SK-N-SH (cell line): ENCODE measurements around the gene RET.

ENCODE experiments used
- CTCF ChIP-seq: fragments of 200-600 bp; sonication (generic); IDR thresholded peaks from 2 replicates; pipeline ENCODE4 v1.6.1; 2017; ENCODE audit warnings: antibody characterized with exemption, mild to moderate bottlenecking, moderate library complexity
- EZH2phosphoT487 ChIP-seq: fragments of 200-600 bp; sonication (generic); IDR thresholded peaks from 2 replicates; pipeline ENCODE4 v1.6.1; 2017; ENCODE audit warnings: low read depth, mixed run types, mild to moderate bottlenecking, antibody characterized with exemption, moderate library complexity, borderline replicate concordance
- FOXM1 ChIP-seq: IDR thresholded peaks from 2 replicates; pipeline ENCODE4 v1.4.0; 2012; ENCODE audit warnings: low read depth, mild to moderate bottlenecking
- GABPA ChIP-seq: IDR thresholded peaks from 2 replicates; pipeline ENCODE4 v1.4.0; 2012; ENCODE audit warnings: low read depth, mild to moderate bottlenecking
- IRF3 ChIP-seq: fragments of 150-350 bp; IDR thresholded peaks from 2 replicates; pipeline ENCODE4 v1.6.1; 2016; ENCODE audit warnings: mild to moderate bottlenecking, low read depth, low read length
- MAX ChIP-seq: IDR thresholded peaks from 2 replicates; pipeline ENCODE4 v1.4.0; 2012; ENCODE audit warnings: low read depth
- MXI1 ChIP-seq: IDR thresholded peaks from 2 replicates; pipeline ENCODE4 v1.6.1; 2012; ENCODE audit warnings: mild to moderate bottlenecking, low read depth, low read length, improper control_type of control experiment
- POLR2AphosphoS5 ChIP-seq: IDR thresholded peaks from 2 replicates; pipeline ENCODE4 v1.6.1; 2012; ENCODE audit warnings: low read depth, low read length
- SIN3A ChIP-seq: IDR thresholded peaks from 2 replicates; pipeline ENCODE4 v1.6.1; 2012; ENCODE audit warnings: low read depth, mild to moderate bottlenecking, low read length, moderate library complexity, borderline replicate concordance
- TAF1 ChIP-seq: IDR thresholded peaks from 2 replicates; pipeline ENCODE4 v1.6.1; 2012; ENCODE audit warnings: low read depth, mild to moderate bottlenecking, low read length, moderate library complexity, borderline replicate concordance
- TCF12 ChIP-seq: IDR thresholded peaks from 2 replicates; pipeline ENCODE4 v1.4.0; 2012
- USF2 ChIP-seq: fragments of 150-350 bp; IDR thresholded peaks from 2 replicates; pipeline ENCODE4 v1.6.1; 2017; ENCODE audit warnings: antibody characterized with exemption, low read length, low read depth, borderline replicate concordance

- no peak for TF ChIP-seq MXI1
- no peak for TF ChIP-seq EZH2phosphoT487
- TF ChIP-seq CTCF, result no peak
- no peak for TF ChIP-seq SIN3A
- TF ChIP-seq TAF1, result no peak
- no peak for TF ChIP-seq IRF3
- no peak for TF ChIP-seq MAX
- TF ChIP-seq POLR2AphosphoS5, result no peak
- no peak for TF ChIP-seq USF2
- no peak for TF ChIP-seq GABPA
- no peak for TF ChIP-seq TCF12
- TF ChIP-seq FOXM1, result no peak
Observed at GRCh38 chr10:43032613-43033012, 44.3 kb upstream of the RET start.
